ENCODE data around the gene EDAR.

Gene EDAR

GRCh38 chr2:109000738-109001137 is 11.7 kb upstream of the EDAR start:
- DNase-seq = no peak

DNA sequence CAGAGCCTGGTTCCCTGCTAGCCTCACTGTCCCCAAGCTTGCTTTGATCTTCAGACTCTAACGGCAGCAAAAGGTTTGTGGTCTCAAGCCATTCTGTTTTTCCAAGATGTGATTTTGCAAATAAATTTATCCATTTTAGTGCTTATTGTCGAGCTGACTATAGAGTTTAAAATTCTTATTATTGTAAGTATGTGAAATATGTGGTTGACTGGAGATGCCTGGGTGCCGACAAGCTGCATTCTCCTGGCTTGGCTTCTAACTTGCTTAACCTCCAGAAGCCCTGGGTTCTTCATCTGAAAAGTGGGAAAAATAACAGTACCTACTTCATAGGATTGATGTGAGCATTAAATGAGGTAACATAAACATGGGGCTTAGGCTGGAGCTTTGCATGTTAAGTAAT is 9.9 kb upstream of the EDAR start:
- no peak for DNase-seq

- no peak for DNase-seq
Observed at GRCh38 chr2:108994178-108994577, 5.2 kb upstream of the EDAR start.

GRCh38 chr2:108993095-108993937 is 4.3 kb upstream of the EDAR start:
- DNase-seq = no peak

GRCh38 chr2:108988076-108988795 is 784 bp downstream of the EDAR start:
- no peak for DNase-seq

DNA sequence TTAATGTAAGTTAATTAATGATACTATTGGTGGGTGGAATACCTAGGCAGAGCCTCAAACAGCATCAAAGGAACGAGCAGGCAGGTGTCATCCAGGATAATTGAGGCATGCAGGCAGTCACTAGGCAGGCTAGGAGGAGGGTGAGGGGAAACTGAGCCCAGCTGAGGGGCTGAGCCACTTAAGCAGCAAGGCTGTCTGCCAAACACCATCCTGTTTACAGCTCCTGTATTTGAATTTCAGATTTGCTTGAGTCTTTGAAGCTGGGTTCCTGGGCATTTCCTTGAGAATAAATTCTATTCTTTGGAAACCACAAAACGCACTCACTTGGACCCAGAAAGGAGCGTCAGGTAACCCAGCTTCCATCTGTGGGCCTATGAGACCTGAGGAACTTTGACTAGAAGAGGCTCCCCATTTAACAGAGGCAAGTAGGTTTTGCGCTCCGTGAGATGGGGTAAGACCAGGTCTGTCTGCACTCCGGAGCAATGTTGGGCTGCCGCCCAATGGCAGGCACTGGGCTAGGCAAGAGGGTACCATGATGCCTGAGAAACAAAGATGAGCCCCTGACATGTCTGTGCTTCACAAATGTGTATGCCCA is 2.0 kb downstream of the EDAR start:
- peak in 1 of 3 experiments; percentile 14 for DNase-seq

DNA sequence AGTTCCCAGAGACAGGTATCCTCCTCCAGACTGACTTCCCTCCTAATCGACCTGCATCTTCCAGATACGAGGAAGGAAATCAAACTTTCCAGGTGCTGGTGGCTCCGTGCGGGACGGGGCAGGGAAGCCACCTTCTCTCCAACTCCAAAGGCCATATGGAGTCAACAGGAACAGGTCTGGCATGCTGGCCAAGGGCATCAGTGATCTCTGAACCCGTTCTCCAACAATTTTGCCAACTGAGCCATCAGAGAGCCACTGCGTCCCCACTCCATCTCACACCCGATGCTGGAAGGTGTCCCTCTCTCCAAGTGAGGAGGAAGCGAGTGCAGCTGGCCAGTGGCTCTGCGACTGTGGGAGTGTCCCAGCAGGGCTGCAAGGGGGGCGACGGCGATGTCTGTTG is 5.4 kb downstream of the EDAR start:
- no peak for DNase-seq

GRCh38 chr2:108983061-108983460 is 6.0 kb downstream of the EDAR start:
- peak in 1 of 3 experiments; percentile 11 for DNase-seq

DNA sequence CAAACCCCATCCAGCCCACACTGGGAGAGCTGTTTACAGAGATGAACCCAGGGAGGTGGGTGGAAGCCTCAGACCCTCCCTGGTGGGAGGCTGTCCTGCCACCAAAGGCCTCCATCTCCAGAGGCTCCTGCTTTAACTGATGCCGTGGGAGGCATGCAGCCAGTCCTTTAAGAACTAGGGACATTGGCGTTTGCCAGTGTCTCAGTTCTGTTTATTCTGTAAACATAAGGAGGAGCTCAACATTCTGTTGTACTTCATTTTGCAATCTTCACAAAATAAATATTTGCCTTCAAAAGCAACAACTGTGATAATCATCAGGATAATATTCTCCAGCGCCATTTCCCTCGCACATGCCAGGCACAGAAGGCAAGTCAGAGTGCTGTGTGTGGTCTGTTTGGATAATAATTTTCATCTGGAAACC is 6.8 kb downstream of the EDAR start:
- peak in 1 of 3 experiments; percentile 25 for DNase-seq

GRCh38 chr2:108981846-108982245 is 7.2 kb downstream of the EDAR start:
- DNase-seq = no peak

GRCh38 chr2:108980076-108980475 is 8.9 kb downstream of the EDAR start:
- DNase-seq = no peak

DNA sequence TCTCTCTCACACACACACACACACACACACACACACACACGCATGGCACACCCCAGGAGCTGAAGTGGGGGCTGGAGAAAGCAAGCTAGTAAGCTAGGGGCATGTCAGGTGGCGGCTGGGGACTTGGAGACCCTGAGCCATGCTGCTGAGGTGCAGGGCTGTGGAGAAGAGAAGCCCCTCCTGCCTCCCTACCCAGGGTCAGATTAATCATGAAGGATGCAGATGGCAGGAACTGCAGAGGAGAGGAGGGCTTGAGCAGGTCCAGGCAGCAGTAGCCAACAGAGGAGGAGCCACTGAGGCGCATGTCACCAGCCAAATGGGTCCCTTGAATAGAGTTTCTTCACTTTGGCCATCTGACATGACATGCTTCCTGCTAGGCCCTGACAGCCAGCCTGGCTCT is 9.6 kb downstream of the EDAR start:
- DNase-seq = no peak

GRCh38 chr2:108978709-108979111 is 10.3 kb downstream of the EDAR start:
- peak in 2 of 3 experiments; percentile 17 to 60 for DNase-seq

DNA sequence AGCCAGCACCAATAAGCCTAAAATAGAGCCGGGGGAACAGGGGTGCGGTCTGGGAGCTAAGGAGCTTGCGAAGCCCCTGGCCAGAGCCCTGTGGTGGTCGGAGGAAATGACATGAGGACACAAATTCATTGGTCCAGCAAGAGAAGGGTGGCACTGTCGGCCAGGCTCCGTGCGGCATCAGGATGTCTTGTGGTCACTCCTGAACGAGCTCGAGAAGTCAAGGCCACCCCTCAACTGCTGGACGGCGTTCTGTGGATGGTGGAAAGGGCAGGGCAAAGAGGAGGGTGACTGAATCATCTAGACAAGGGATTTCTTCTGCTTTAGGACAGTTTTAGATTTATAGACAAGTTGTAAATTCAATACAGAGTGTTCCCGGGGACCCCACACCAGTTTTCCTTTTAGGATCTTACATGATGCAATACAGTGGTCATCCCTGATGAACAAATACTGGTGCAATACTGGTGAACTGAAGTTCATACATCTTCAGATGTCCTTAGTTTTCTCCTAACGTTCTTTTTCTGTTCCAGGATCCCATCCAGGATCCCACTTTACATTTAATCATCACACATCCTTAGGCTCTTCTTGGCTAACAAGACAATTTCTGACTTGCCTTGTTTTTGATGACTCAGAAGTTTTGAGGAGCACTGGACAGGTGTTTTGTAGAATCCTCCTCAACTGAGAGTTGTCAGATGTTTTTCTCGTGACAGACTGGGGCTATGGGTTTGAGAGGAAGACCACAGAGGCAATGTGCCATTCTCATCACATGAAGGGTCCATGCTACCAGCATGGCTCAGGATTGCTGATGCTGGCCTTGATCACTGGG is 13.2 kb downstream of the EDAR start:
- DNase-seq = no peak

- DNase-seq = no peak
Observed at GRCh38 chr2:108974674-108975073, 14.3 kb downstream of the EDAR start.

DNA sequence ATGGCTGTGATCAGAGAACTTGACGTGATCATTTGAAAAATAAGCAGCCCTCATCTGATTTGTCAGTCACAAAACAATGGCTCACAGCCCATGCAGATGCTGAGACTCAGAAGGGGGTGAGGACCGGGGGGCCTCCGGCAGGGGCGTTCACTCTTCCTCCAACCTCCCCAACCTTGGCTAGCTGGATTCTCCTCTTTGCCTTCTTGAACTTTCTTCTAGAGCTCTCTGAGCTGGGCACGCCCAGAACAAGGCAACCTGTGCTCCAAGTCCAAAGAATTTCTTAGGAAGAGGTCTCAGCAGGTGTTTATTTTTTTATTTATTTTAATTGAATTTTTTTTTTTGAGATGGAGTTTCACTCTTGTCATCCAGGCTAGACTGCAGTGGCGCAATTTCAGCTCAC is 16.4 kb downstream of the EDAR start:
- no peak for DNase-seq

GRCh38 chr2:108971661-108972566 is 17.1 kb downstream of the EDAR start:
- no peak for DNase-seq

- no peak for DNase-seq
Observed at GRCh38 chr2:108970369-108970768, 18.7 kb downstream of the EDAR start.

- DNase-seq = no peak
Observed at GRCh38 chr2:108969856-108970255, 19.2 kb downstream of the EDAR start.

- no peak for DNase-seq
Observed at GRCh38 chr2:108968619-108969018, 20.4 kb downstream of the EDAR start.

GRCh38 chr2:108967757-108968156 is 21.3 kb downstream of the EDAR start:
- no peak for DNase-seq

All from NCI-H1417 (cell line).